ENCODE results near the gene ENKUR. TPM values are rescaled to one million over a fixed set of nuclear protein-coding genes. Genes with fewer than 3 reads are reported as not detected.

Gene ENKUR
- total and polyA plus RNA-seq, 2 experiments from 2014 or later = 0.15 TPM; not detected in 1

- Histone ChIP-seq H3K36me3 (no peaks in the 10 kb centered on the region), H3K27me3 (no peaks in the 10 kb centered on the region), H3K27ac (no peak overlapping the region), H3K9me3 (ENCODE audit: low read depth) (no peaks in the 10 kb centered on the region), H3K4me3 (no peak overlapping the region), H3K4me1 (ENCODE audit: low read depth) (no peaks in the 10 kb centered on the region)
- peak in 1 of 2 donors; percentile 38 for DNase-seq (ENCODE audit: low read depth in 1 of 2, low spot score in 1 of 2)
- no peak for TF ChIP-seq CTCF (IDR thresholded peaks at IDR 0.05; ENCODE audit: low read depth, low read length)
Measured at GRCh38 chr10:25049966-25050365, 34.0 kb upstream of the ENKUR start.

- TF ChIP-seq CTCF (IDR thresholded peaks at IDR 0.05; ENCODE audit: low read depth, low read length) = no peak
- no peak overlapping the region for H3K4me3 ChIP-seq
- H3K27me3 ChIP-seq = no peaks in the 10 kb centered on the region
- no peaks in the 10 kb centered on the region for H3K36me3 ChIP-seq
- no peak overlapping the region for H3K27ac ChIP-seq
- no peaks in the 10 kb centered on the region for H3K9me3 ChIP-seq (ENCODE audit: low read depth)
- peak in 1 of 2 donors; percentile 23 for DNase-seq (ENCODE audit: low read depth in 1 of 2, low spot score in 1 of 2)
- no peaks in the 10 kb centered on the region for H3K4me1 ChIP-seq (ENCODE audit: low read depth)
Measured at GRCh38 chr10:25048450-25048849, 32.5 kb upstream of the ENKUR start.

GRCh38 chr10:25047591-25048301 lies 31.8 kb upstream of the ENKUR start:
- Histone ChIP-seq H3K4me3 (no peak overlapping the region), H3K27ac (no peak overlapping the region), H3K9me3 (ENCODE audit: low read depth) (no peaks in the 10 kb centered on the region), H3K27me3 (no peaks in the 10 kb centered on the region), H3K4me1 (ENCODE audit: low read depth) (no peaks in the 10 kb centered on the region), H3K36me3 (no peaks in the 10 kb centered on the region)
- DNase-seq (ENCODE audit: low read depth in 1 of 2, low spot score in 1 of 2) = peak in 1 of 2 donors; percentile 96
- TF ChIP-seq CTCF (IDR thresholded peaks at IDR 0.05; ENCODE audit: low read depth, low read length) = no peak

- no peak for TF ChIP-seq CTCF (IDR thresholded peaks at IDR 0.05; ENCODE audit: low read depth, low read length)
- no peaks in the 10 kb centered on the region for H3K27me3 ChIP-seq
- no peak for DNase-seq (ENCODE audit: low read depth in 1 of 2, low spot score in 1 of 2)
- H3K4me1 ChIP-seq (ENCODE audit: low read depth) = no peaks in the 10 kb centered on the region
- H3K4me3 ChIP-seq = no peak overlapping the region
- no peaks in the 10 kb centered on the region for H3K36me3 ChIP-seq
- no peak overlapping the region for H3K27ac ChIP-seq
- no peaks in the 10 kb centered on the region for H3K9me3 ChIP-seq (ENCODE audit: low read depth)
Measured at GRCh38 chr10:25047088-25047487, 31.1 kb upstream of the ENKUR start.

GRCh38 chr10:25046641-25047040 lies 30.7 kb upstream of the ENKUR start:
- Histone ChIP-seq H3K27me3 (no peaks in the 10 kb centered on the region), H3K4me3 (no peak overlapping the region), H3K36me3 (no peaks in the 10 kb centered on the region), H3K9me3 (ENCODE audit: low read depth) (no peaks in the 10 kb centered on the region), H3K4me1 (ENCODE audit: low read depth) (no peaks in the 10 kb centered on the region), H3K27ac (no peak overlapping the region)
- DNase-seq (ENCODE audit: low read depth in 1 of 2, low spot score in 1 of 2) = no peak
- TF ChIP-seq CTCF (IDR thresholded peaks at IDR 0.05; ENCODE audit: low read depth, low read length) = no peak
